NCI-H128 (cell line): ENCODE data around the gene HOXC9.

Experiments
- DNase-seq: peaks from one replicate; lab custom pipeline; 2025; ENCODE audit not compliant: unreplicated experiment; lab: John Stamatoyannopoulos, UW

Gene HOXC9

DNA sequence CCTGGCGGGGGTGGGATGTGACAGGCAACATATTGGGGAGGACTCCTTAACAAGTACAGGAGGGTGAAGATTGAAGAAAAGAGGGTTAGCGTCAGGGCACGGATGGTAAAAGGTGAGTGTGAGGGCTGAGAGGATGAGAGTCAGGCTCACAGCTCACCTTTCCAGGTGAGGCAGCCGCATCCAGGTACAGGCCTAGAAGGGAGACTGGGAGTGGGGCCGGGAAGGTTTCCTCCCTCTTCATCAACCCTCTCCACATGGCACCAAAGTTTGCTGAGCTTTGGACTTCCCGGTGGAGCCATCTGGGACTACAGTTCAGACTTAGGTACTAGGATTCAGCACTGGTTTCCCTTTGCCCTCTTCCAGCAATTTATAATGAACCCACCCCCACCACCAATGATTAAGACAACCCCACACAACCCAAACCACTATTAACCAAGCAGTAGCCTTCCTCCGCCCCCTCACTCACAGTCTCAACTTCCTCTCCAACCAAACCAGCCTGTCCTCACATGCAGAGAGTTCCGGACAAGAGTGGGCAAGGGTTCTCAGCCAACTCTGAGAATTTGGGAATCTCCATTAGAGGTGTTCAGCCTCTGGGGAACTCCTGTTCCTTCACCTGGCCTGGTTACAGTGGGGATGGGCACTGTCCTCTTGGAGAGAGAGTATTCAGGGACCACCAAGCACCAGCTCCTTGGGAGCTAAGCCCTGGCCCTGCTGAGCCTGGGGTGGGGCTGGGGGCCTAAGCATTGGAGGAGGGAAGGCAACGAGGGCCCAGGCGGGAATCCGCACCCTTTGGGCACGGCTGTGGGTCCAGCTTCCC lies 51.3 kb downstream of the HOXC9 start:
- DNase-seq, result no peak

DNA sequence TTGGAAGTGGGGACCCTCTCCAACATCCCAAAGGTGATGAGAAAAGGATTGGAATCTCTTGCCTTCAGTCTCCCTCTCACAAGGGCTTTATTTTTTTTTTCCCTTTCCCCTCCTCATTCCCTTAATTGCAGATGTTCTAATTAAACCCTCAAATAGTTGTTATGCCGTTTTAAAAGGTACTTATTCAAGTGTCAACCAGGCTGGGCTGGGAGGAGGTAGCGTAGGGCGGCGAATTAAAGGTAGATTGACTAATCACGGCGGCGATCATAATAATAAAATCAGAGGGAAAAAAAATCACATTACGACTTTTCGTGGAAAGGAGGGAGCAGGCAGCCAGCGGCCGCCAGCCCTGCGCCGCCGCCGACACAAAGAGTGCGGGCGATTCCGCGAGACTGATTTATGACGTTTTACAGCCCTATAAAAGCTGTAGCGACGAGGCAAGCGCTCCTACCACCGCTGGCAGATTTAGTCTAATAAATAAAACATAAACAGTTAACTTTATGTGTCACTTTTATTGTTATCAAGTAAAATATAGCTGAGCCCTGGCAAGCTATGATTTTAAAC lies 52.0 kb downstream of the HOXC9 start:
- no peak for DNase-seq

- DNase-seq, result no peak
Measured at GRCh38 chr12:54052438-54053002, 52.6 kb downstream of the HOXC9 start.
